Omental fat pad (tissue), 4 donors: ENCODE measurements around the gene FNBP1. TPM values are rescaled to one million over a fixed set of nuclear protein-coding genes. Genes with fewer than 3 reads are reported as not detected.
"Not testable (repeated sequence)": the region's sequence is repeated elsewhere in the genome, so short reads cannot be mapped to it uniquely, and the experiment has no call there.

Experiments used
- ATAC-seq: fragments of 150-250 bp; one replicate; pipeline ENCODE4 v1.9.1; 2016; ENCODE audit warnings: mild to moderate bottlenecking, moderate library complexity; ENCODE audit not compliant: low FRiP score
- DNase-seq: peaks from one replicate; pipeline ENCODE4 v3.0.0-alpha.2; 2019; ENCODE audit warnings: low spot score
- total RNA-seq, 4 donors: library from RNA; depleted of rRNA; stranded (reverse); fragments of >200 nt; gene quantifications; one replicate each; pipeline ENCODE4 v1.1.0, GENCODE V29; 2016
- TF ChIP-seq, protein P1 (sequence below), 3 donors: fragments of 450-650 bp; IDR thresholded peaks; one replicate each; pipeline ENCODE4 v1.5.1; 2016 to 2017; ENCODE audit warnings: antibody characterized with exemption in 3 of 3, mild to moderate bottlenecking in 3 of 3, moderate library complexity in 2 of 3

Gene FNBP1
- total RNA-seq, 4 donors from 2014 or later, result 38.7 to 53.4 (median 45.9) TPM

DNA sequence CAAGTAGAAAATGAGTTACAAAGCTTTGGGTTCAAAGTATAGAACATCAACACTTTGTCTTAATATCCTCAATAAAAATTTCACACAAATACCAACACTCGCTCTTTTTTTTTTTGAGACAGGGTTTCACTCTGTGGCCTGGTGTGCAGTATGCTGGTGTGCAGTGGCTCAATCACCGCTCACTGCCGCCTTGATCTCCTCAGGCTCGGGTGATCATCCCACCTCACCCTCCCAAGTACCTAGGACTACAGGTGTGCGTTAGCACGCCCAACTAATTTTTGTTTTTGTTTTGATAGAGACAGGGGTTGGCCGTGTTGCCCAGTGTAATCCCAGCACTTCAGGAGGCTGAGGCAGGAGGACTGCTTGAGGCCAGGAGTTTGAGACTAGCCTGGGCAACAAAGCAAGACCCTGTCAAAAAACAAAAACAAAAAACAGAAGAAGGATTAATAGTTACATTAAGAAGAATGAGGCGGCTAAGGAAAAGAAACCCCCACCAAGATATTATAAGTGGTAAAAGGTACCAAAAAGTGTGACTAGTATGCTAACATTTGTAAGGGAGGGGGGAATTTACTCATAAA, 20.3 kb downstream of the FNBP1 start:
- TF ChIP-seq, protein P1, sequence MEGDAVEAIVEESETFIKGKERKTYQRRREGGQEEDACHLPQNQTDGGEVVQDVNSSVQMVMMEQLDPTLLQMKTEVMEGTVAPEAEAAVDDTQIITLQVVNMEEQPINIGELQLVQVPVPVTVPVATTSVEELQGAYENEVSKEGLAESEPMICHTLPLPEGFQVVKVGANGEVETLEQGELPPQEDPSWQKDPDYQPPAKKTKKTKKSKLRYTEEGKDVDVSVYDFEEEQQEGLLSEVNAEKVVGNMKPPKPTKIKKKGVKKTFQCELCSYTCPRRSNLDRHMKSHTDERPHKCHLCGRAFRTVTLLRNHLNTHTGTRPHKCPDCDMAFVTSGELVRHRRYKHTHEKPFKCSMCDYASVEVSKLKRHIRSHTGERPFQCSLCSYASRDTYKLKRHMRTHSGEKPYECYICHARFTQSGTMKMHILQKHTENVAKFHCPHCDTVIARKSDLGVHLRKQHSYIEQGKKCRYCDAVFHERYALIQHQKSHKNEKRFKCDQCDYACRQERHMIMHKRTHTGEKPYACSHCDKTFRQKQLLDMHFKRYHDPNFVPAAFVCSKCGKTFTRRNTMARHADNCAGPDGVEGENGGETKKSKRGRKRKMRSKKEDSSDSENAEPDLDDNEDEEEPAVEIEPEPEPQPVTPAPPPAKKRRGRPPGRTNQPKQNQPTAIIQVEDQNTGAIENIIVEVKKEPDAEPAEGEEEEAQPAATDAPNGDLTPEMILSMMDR (IDR thresholded peaks at IDR 0.05), result no peak
- no peak for DNase-seq
- no peak for ATAC-seq

DNA sequence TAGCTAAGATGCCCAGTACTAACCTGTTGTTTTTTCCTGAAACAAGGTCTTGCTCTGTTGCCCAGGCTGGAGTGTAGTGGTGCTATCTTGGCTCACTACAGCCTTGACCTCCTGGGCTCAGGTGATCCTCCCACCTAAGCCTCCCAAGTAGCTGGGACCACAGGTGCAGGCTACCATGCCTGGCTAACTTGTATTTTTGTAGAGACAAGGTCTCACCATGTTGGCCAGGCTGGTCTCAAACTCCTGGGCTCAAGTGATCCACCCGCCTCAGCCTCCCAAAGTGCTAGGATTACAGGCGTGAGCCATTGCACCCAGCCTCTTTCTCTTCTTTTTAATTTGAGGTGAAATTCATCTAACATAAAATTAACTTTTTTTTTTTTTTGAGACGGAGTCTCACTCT, 21.1 kb downstream of the FNBP1 start:
- not testable (repeated sequence) for ATAC-seq, DNase-seq

DNA sequence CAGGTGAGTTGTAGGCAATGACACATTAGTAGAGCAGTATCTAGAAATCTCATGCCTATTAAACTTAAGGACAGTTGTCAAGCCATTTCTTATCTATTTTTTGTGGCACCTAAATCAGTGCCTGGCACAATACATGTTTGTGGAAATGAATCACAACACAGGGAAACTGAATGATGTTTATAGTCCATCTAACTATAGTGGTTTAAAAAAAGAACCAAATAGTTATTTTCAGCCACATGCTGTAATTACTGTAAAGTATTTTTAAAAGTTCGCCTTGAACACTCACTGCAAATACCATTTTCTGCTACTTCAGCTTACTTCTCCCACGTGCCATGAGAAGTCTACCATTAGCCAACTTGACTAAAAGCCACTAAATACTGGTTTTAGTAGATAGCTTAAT, 21.9 kb downstream of the FNBP1 start:
- TF ChIP-seq, protein P1 (IDR thresholded peaks at IDR 0.05), result no peak
- ATAC-seq (no peak), DNase-seq (no peak)

DNA sequence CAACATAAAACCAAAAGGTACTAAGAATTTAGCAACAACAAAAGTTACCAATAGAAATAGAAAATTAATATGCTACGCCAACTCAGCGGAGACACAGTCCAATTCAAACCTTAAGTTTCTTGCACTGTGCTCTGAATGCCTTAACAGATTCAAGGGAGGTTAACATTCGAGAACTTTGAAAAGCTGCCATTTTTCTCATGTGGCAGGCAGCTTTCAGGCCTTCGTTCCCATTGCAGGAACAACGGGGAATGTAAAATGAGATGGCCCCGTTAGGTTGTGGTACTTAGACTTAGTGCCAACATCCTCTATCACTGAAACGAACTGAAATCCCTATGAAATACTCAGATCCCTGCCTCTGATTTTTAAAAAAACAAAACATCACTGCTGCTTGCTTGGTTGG, 22.4 kb downstream of the FNBP1 start:
- ATAC-seq, result no peak
- no peak for DNase-seq
- TF ChIP-seq, protein P1 (IDR thresholded peaks at IDR 0.05), result no peak

DNA sequence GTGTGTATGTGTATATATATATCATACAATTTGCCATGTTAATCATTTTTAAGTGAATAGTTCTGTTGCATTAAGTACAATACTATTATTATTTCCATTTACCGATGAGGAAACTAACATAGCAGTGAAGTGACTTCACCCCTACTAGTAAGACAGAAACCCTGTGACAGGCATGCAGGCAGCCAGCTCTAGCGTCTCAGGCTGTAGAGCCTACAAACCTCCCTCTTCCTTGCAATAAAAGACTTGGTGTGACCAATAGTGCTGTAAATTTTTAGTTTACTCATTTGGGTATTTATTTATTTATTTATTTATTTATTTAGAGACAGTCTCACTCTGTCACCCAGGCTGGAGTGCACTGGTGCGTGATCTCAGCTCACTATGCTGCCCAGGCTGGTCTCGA, 24.7 kb downstream of the FNBP1 start:
- ATAC-seq (no peak), DNase-seq (no peak)
- TF ChIP-seq, protein P1 (IDR thresholded peaks at IDR 0.05), result no peak

DNA sequence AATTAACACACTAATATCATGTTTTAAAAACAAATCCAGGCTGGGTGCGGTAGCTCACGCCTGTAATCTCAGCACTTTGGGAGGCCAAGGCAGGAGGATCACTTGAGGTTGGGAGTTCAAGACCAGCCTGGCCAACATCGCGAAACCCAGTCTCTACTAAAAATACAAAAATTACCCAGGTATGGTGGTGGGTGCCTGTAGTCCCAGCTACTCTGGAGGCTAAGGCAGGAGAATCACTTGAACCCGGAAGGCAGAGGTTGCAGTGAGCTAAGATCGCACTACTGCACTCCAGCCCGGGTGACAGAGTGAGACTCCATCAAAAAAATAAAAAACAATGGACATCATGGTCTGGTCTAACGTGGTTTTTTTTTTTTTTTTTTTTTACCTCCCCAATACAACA, 25.5 kb downstream of the FNBP1 start:
- not testable (repeated sequence) for ATAC-seq, DNase-seq

DNA sequence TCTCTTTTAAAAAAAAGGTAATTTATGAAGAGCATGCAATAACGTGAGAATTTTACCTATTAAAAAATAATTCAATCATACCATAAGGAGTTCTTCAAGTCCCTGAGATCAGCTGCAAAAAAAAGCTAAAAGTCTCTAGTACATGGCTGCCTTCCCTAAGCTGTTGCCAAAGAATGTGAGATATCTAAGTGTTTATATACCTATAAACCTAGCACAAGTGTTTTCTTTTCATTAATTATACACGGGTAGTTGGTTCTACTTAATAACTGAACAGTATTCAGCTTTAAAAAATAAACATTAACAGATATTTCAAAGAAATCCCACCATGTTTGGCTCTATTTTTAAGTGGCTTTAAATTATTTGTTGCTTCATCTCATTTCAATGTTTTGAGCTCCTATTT, 25.9 kb downstream of the FNBP1 start:
- TF ChIP-seq, protein P1 (IDR thresholded peaks at IDR 0.05), result no peak
- DNase-seq, result no peak
- no peak for ATAC-seq

DNA sequence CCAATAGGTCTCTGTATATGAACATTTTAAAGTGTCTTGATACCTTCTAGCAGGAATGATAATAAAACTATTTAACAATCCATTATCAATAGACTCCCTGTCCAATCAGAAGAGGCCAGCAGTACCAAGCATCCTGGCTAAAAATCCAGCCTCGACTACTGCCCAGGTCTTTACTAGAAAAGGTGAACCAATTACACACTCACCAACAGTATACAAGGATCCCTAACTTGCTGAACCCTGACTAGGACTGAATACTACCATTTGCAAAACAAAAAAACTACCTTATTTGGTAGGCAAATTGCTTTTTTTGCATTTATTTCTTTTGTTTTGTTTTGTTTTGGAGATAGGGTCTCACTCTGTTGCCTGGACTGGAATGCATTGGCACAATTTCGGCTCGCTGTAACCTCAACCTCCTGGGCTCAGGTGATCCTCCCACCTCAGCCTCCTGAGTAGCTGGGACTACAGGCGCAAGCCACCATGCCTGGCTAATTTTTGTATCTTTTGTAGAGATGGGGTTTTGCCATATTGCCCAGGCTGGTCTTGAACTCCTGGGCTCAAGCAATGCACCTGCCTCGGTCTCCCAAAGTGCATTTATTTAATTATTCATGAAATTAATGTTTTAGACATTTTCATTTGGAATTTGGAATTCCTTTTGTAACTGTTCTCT, 27.5 kb downstream of the FNBP1 start:
- DNase-seq (no peak), ATAC-seq (no peak)
- TF ChIP-seq, protein P1 (IDR thresholded peaks at IDR 0.05), result no peak
